ENCODE measurements around the gene HOXD3.

GRCh38 chr2:176211110-176211509, 54.0 kb downstream of the HOXD3 start:
- TF ChIP-seq POLR2A (IDR thresholded peaks at IDR 0.05), result no peak
- TF ChIP-seq, protein P1, sequence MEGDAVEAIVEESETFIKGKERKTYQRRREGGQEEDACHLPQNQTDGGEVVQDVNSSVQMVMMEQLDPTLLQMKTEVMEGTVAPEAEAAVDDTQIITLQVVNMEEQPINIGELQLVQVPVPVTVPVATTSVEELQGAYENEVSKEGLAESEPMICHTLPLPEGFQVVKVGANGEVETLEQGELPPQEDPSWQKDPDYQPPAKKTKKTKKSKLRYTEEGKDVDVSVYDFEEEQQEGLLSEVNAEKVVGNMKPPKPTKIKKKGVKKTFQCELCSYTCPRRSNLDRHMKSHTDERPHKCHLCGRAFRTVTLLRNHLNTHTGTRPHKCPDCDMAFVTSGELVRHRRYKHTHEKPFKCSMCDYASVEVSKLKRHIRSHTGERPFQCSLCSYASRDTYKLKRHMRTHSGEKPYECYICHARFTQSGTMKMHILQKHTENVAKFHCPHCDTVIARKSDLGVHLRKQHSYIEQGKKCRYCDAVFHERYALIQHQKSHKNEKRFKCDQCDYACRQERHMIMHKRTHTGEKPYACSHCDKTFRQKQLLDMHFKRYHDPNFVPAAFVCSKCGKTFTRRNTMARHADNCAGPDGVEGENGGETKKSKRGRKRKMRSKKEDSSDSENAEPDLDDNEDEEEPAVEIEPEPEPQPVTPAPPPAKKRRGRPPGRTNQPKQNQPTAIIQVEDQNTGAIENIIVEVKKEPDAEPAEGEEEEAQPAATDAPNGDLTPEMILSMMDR (IDR thresholded peaks at IDR 0.05), result no peak
